Colonic mucosa (tissue), 4 donors: ENCODE results near the gene P3H3. TPM values are rescaled to one million over a fixed set of nuclear protein-coding genes. Genes with fewer than 3 reads are reported as not detected.
A peak's percentile ranks its signal among the peaks of the same experiment; 100 is the strongest.

Source experiments
- DNase-seq: peaks from one replicate; pipeline ENCODE4 v3.0.0-alpha.2; 2020
- H3K27ac ChIP-seq: fragments of 200-600 bp; one replicate; pipeline ENCODE4 v1.8.0; 2021
- H3K27me3 ChIP-seq: fragments of 200-600 bp; one replicate; pipeline ENCODE4 v1.8.0; 2021
- H3K36me3 ChIP-seq: fragments of 200-600 bp; one replicate; pipeline ENCODE4 v1.8.0; 2021
- H3K4me1 ChIP-seq: fragments of 200-600 bp; one replicate; pipeline ENCODE4 v1.8.0; 2021; ENCODE audit warnings: mild to moderate bottlenecking
- H3K4me3 ChIP-seq: fragments of 200-600 bp; one replicate; pipeline ENCODE4 v1.8.0; 2021
- H3K9ac ChIP-seq, 2 donors: one replicate each; pipeline ENCODE4 v1.7.0; 2013; ENCODE audit warnings: control low read depth in 2 of 2, low read depth in 2 of 2, low read length in 2 of 2
- H3K9me3 ChIP-seq: fragments of 200-600 bp; one replicate; pipeline ENCODE4 v1.8.0; 2021
- CTCF ChIP-seq: fragments of 200-600 bp; IDR thresholded peaks from one replicate; pipeline ENCODE4 v1.8.0; 2022; ENCODE audit warnings: antibody characterized with exemption, mild to moderate bottlenecking
- intact Hi-C: fragments of 100-400 bp; cut with DNase I; formaldehyde crosslinking; loops from one replicate; pipeline ENCODE4 v1.14.1; 2022
- total RNA-seq, 2 donors: library from RNA; stranded (reverse); fragmentation: NEBNext Ultra II Directional in 1 of 2; extraction: Animal tissue kit (Norgen Biotek cat#: 25700) in 1 of 2; gene quantifications; one replicate each; pipeline ENCODE4 v1.2.1, GENCODE V29; 2021
- donor health status: healthy.
- donor health status: DM: no; HTN: no; CAD: no.
- donor health status: DM: no; HTN: no; CAD: no.

The P3H3 gene
- total RNA-seq, 2 donors from 2014 or later = 4.4 to 5.3 TPM

GRCh38 chr12:6821591-6822425, 6.4 kb upstream of the P3H3 start, which contains the start of gene GPR162:
Gene GPR162, plus strand, starts transcription at chr12:6821821. Its CDS starts 2,078 bp downstream, at chr12:6823899.
- Histone ChIP-seq H3K36me3 (no peaks in the 10 kb centered on the region), H3K27ac (no peak within 1 kb of the TSS), H3K4me3 (peak within 1 kb of the TSS; percentile 24), H3K4me1 (no peaks in the 10 kb centered on the region), H3K27me3 (peaks cover 16% of the 10 kb centered on the region), H3K9ac (peak within 1 kb of the TSS in 1 of 2 donors; percentile 47), H3K9me3 (no peaks in the 10 kb centered on the region)
- intact Hi-C loops = loop anchor here (5.0 kb wide), 1 partner anchor 85 kb away; no protein-coding TSS in a partner anchor
- TF ChIP-seq CTCF = no peak
- DNase-seq = no peak

GRCh38 chr12:6822426-6823135, 5.6 kb upstream of the P3H3 start:
- no peak for TF ChIP-seq CTCF
- Histone ChIP-seq H3K9ac (no peak overlapping the region), H3K4me3 (no peak overlapping the region), H3K27ac (no peak overlapping the region), H3K36me3 (no peaks in the 10 kb centered on the region), H3K27me3 (peaks cover 16% of the 10 kb centered on the region), H3K4me1 (no peaks in the 10 kb centered on the region), H3K9me3 (no peaks in the 10 kb centered on the region)
- intact Hi-C loops = loop anchor here (5.0 kb wide), 1 partner anchor 85 kb away; no protein-coding TSS in a partner anchor
- no peak for DNase-seq

GRCh38 chr12:6823182-6824084, 4.8 kb upstream of the P3H3 start:
- Histone ChIP-seq H3K27me3 (peaks cover 16% of the 10 kb centered on the region), H3K36me3 (no peaks in the 10 kb centered on the region), H3K9ac (no peak overlapping the region), H3K9me3 (no peaks in the 10 kb centered on the region), H3K4me3 (no peak overlapping the region), H3K4me1 (no peaks in the 10 kb centered on the region), H3K27ac (no peak overlapping the region)
- intact Hi-C loops = loop anchor here (5.0 kb wide), 1 partner anchor 86 kb away; no protein-coding TSS in a partner anchor
- no peak for TF ChIP-seq CTCF
- DNase-seq = no peak

GRCh38 chr12:6824085-6824775, 4.0 kb upstream of the P3H3 start:
- no peak overlapping the region for H3K27ac ChIP-seq
- no peaks in the 10 kb centered on the region for H3K9me3 ChIP-seq
- no peaks in the 10 kb centered on the region for H3K36me3 ChIP-seq
- no peak for TF ChIP-seq CTCF
- no peak overlapping the region for H3K9ac ChIP-seq
- H3K4me1 ChIP-seq = no peaks in the 10 kb centered on the region
- peaks cover 23% of the 10 kb centered on the region for H3K27me3 ChIP-seq
- DNase-seq = no peak
- intact Hi-C loops = loop anchor here (5.0 kb wide), 1 partner anchor 87 kb away; no protein-coding TSS in a partner anchor
- H3K4me3 ChIP-seq = no peak overlapping the region
